Endothelial cell of umbilical vein (primary cell): ENCODE results near the gene FNDC3A. TPM values are rescaled to one million over a fixed set of nuclear protein-coding genes. Genes with fewer than 3 reads are reported as not detected.

ENCODE experiments used
- BruUV-seq: library from RNA; stranded (reverse); fragments of 400-500 nt; replicated peaks from 2 replicates; lab custom pipeline; 2021; lab: Mats Ljungman, UMichigan
- CTCF ChIA-PET: fragments of 300-600, 350-600 bp; sonication (Branson Sonifier 250); formaldehyde crosslinking; loops from one replicate; lab custom pipeline; 2021; ENCODE audit warnings: antibody characterized with exemption, inconsistent platforms; lab: Charles Lee
- POLR2A ChIA-PET: fragments of 300-600, 350-600 bp; sonication (Branson Sonifier 250); formaldehyde crosslinking; loops from one replicate; lab custom pipeline; 2021; ENCODE audit warnings: antibody characterized with exemption, inconsistent platforms; lab: Charles Lee
- DNase-seq: peaks from one replicate; pipeline ENCODE4 v3.0.0-alpha.2; 2011; ENCODE audit warnings: low read depth, low spot score
- FAIRE-seq: peaks from 2 replicates; lab custom pipeline; 2011; peaks lifted over from hg19 to GRCh38; lab: Jason Lieb, UNC
- H2AFZ ChIP-seq: 2 replicates; pipeline ENCODE4 v1.6.0; 2012; ENCODE audit warnings: low read depth, low read length, control low read depth, inconsistent platforms
- H3K27ac ChIP-seq: 2 replicates; pipeline ENCODE4 v1.5.1; 2011; ENCODE audit warnings: low read depth, mild to moderate bottlenecking, control low read depth, low read length, moderate library complexity; ENCODE audit not compliant: insufficient read depth
- H3K27me3 ChIP-seq, 2 experiments: 2 replicates each; pipeline versions ENCODE4 v1.6.0 to v1.6.1; 2011; ENCODE audit warnings: low read length in 2 of 2, mixed read lengths in 1 of 2; ENCODE audit not compliant: control insufficient read depth in 2 of 2, insufficient read depth in 2 of 2
- H3K36me3 ChIP-seq, 2 experiments: 2 replicates in 1 of 2; 3 replicates in 1 of 2; pipeline ENCODE4 v1.5.1; 2011; ENCODE audit warnings: low read length in 2 of 2, mild to moderate bottlenecking in 1 of 2, moderate library complexity in 1 of 2; ENCODE audit not compliant: control insufficient read depth in 2 of 2, insufficient read depth in 2 of 2; ENCODE audit errors: extremely low read depth in 1 of 2
- H3K4me1 ChIP-seq: 3 replicates; pipeline ENCODE4 v1.5.1; 2011; ENCODE audit warnings: mild to moderate bottlenecking, low read length; ENCODE audit not compliant: control insufficient read depth, insufficient read depth; ENCODE audit errors: extremely low read depth
- H3K4me2 ChIP-seq: 2 replicates; pipeline ENCODE4 v1.6.1; 2011; ENCODE audit warnings: low read length, control low read depth, mixed read lengths; ENCODE audit not compliant: insufficient read depth
- H3K4me3 ChIP-seq, 3 experiments: fragments of 200-600 bp in 1 of 3; sonication (generic), shearing (Covaris generic) in 1 of 3; replicated peaks in 1 of 3; 2 replicates each; pipeline ENCODE4 v1.5.1; 2011 to 2016; ENCODE audit warnings: control low read depth in 3 of 3, low read length in 3 of 3, mild to moderate bottlenecking in 2 of 3, inconsistent platforms in 1 of 3, low read depth in 1 of 3, moderate library complexity in 1 of 3; ENCODE audit not compliant: insufficient read depth in 1 of 3
- H3K79me2 ChIP-seq: 2 replicates; pipeline ENCODE4 v1.6.0; 2012; ENCODE audit warnings: low read length, inconsistent platforms; ENCODE audit not compliant: control insufficient read depth, insufficient read depth
- H3K9ac ChIP-seq: replicated peaks from 2 replicates; pipeline ENCODE3; 2011; ENCODE audit warnings: low read length, control low read depth; ENCODE audit not compliant: insufficient read depth; ENCODE audit errors: extremely low read depth
- H3K9me1 ChIP-seq: replicated peaks from 3 replicates; pipeline ENCODE4 v1.6.0; 2011; ENCODE audit warnings: mild to moderate bottlenecking, low read length; ENCODE audit not compliant: control insufficient read depth, insufficient read depth; ENCODE audit errors: extremely low read depth
- H3K9me3 ChIP-seq: replicated peaks from 2 replicates; pipeline ENCODE4 v1.5.1; 2012; ENCODE audit warnings: low read length, inconsistent platforms; ENCODE audit not compliant: control insufficient read depth, insufficient read depth
- H4K20me1 ChIP-seq: replicated peaks from 2 replicates; pipeline ENCODE3; 2011; ENCODE audit warnings: mild to moderate bottlenecking, low read length; ENCODE audit not compliant: control insufficient read depth, insufficient read depth; ENCODE audit errors: extremely low read depth
- EZH2 ChIP-seq: IDR thresholded peaks from 2 replicates; pipeline ENCODE4 v1.6.1; 2012; ENCODE audit warnings: borderline replicate concordance, low read depth, mild to moderate bottlenecking, moderate library complexity, low read length, inconsistent platforms; ENCODE audit not compliant: severe bottlenecking
- FOS ChIP-seq: IDR thresholded peaks from 2 replicates; pipeline ENCODE4 v1.6.1; 2011; ENCODE audit warnings: mild to moderate bottlenecking, low read length, moderate library complexity, borderline replicate concordance; ENCODE audit not compliant: insufficient read depth
- GATA2 ChIP-seq: IDR thresholded peaks from 2 replicates; pipeline ENCODE4 v1.7.0; 2011; ENCODE audit warnings: low read depth, mild to moderate bottlenecking, moderate library complexity, mixed read lengths, low read length; ENCODE audit not compliant: insufficient read length, insufficient read depth
- JUN ChIP-seq: IDR thresholded peaks from 2 replicates; pipeline ENCODE4 v1.6.1; 2011; ENCODE audit warnings: borderline replicate concordance, low read depth; ENCODE audit not compliant: insufficient read length, insufficient read depth
- MAX ChIP-seq: IDR thresholded peaks from 2 replicates; pipeline ENCODE4 v1.6.1; 2011; ENCODE audit not compliant: insufficient read depth, insufficient read length
- MYC ChIP-seq: IDR thresholded peaks from one replicate; pipeline ENCODE4 v1.6.1; 2011; ENCODE audit warnings: mild to moderate bottlenecking, low read depth, low read length
- POLR2A ChIP-seq: IDR thresholded peaks from 2 replicates; pipeline ENCODE4 v1.6.1; 2012; ENCODE audit warnings: low read depth, mild to moderate bottlenecking, control low read depth, low read length
- POLR2AphosphoS5 ChIP-seq: IDR thresholded peaks from 2 replicates; pipeline ENCODE4 v1.6.1; 2012; ENCODE audit warnings: low read depth, mild to moderate bottlenecking, control low read depth, low read length, moderate library complexity; ENCODE audit not compliant: insufficient read depth
- dilution Hi-C: fragments of 300-500 bp; cut with MboI; formaldehyde crosslinking; loops from one replicate; pipeline ENCODE4 v1.15.0; 2019; ENCODE audit warnings: low sequenced_read_pairs; ENCODE audit not compliant: extremely low pct_ligation_motif_present
- intact Hi-C: fragments of 100-400 bp; cut with micrococcal nuclease; formaldehyde crosslinking; loops from one replicate; pipeline ENCODE4 v1.10.0; 2022
- polyA plus RNA-seq, 4 experiments: library from polyadenylated mRNA; depleted of rRNA in 3 of 4; stranded (reverse) in 3 of 4; unstranded in 1 of 4; fragments of >200 nt; gene quantifications; 2 replicates each; pipeline versions ENCODE4 v1.2.1 to v1.2.3, GENCODE V29; 2011 to 2012; ENCODE audit warnings: missing spikeins in 1 of 4
- total RNA-seq: library from RNA; stranded (reverse); gene quantifications from 2 replicates; pipeline ENCODE4 v1.2.3, GENCODE V29; 2021
- TF ChIP-seq, protein P1 (sequence below), 2 donors: IDR thresholded peaks; 1 replicate in 1 of 2; 2 replicates in 1 of 2; pipeline ENCODE4 v1.5.1; 2011; ENCODE audit warnings: low read length in 2 of 2, mild to moderate bottlenecking in 2 of 2, moderate library complexity in 2 of 2, control low read depth in 1 of 2, inconsistent platforms in 1 of 2, low read depth in 1 of 2; ENCODE audit not compliant: insufficient read depth in 1 of 2; ENCODE audit errors: extremely low read depth in 1 of 2

FNDC3A gene
- total and polyA plus RNA-seq, 2 donors (not counting 3 experiments of a cell fraction or from before 2014, with no cell fraction given): 26.3 to 50.8 TPM

DNA sequence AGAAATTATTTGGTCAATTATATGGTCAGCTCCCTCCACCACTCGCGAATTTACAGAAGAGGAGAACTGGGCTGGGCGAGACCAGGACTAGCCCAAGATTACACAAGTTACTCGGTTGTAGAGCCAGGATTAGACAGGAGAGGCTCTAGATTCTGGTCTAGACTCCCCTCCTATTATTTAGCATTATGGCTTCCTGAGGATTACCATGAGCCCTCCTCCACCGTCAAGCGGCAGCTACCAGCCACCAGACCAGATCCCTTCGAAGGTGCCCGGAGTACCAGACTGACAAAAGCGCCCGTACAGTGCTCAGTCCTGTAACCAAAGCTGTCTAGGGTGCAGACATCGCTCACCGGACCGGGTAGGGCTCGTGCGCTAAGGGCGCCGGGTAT, 243.9 kb downstream of the FNDC3A start:
- peak; percentile 4 for FAIRE-seq
- no peaks in the 10 kb centered on the region for H3K9me3 ChIP-seq

More for the DNA sequence above, 243.9 kb downstream of the FNDC3A start:
- H3K4me2 ChIP-seq: peak overlapping the region; percentile 29
- no peaks in the 10 kb centered on the region for H4K20me1 ChIP-seq
- H3K4me1 ChIP-seq: peaks cover 9% of the 10 kb centered on the region
- ChIA-PET CTCF (interaction anchor here (1.2 to 1.9 kb wide), 2 partner anchors 20 to 120 kb away, joined by 5 to 6 read pairs; no protein-coding TSS in a partner anchor), POLR2A (no interaction called here)
- no TSS peak for BruUV-seq
- peak overlapping the region in 2 of 3 experiments; percentile 9 to 26 for H3K4me3 ChIP-seq
- TF ChIP-seq, protein P1, sequence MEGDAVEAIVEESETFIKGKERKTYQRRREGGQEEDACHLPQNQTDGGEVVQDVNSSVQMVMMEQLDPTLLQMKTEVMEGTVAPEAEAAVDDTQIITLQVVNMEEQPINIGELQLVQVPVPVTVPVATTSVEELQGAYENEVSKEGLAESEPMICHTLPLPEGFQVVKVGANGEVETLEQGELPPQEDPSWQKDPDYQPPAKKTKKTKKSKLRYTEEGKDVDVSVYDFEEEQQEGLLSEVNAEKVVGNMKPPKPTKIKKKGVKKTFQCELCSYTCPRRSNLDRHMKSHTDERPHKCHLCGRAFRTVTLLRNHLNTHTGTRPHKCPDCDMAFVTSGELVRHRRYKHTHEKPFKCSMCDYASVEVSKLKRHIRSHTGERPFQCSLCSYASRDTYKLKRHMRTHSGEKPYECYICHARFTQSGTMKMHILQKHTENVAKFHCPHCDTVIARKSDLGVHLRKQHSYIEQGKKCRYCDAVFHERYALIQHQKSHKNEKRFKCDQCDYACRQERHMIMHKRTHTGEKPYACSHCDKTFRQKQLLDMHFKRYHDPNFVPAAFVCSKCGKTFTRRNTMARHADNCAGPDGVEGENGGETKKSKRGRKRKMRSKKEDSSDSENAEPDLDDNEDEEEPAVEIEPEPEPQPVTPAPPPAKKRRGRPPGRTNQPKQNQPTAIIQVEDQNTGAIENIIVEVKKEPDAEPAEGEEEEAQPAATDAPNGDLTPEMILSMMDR (IDR thresholded peaks at IDR 0.05; ENCODE audit: extremely low read depth in 1 of 2, insufficient read depth in 1 of 2, low read depth in 1 of 2, low read length in 2 of 2): no peak
- TF ChIP-seq MYC: no peak
- TF ChIP-seq JUN: no peak
- no peak for TF ChIP-seq GATA2
- no peak for TF ChIP-seq POLR2A
- no peak for TF ChIP-seq MAX
- no peak for TF ChIP-seq FOS
- TF ChIP-seq POLR2AphosphoS5: no peak
- no peak for TF ChIP-seq EZH2
- intact Hi-C loops (no loop called here), dilution Hi-C loops (no loop called here)
- H3K9ac ChIP-seq: no peak overlapping the region
- H3K79me2 ChIP-seq: no peaks in the 10 kb centered on the region
- H2AFZ ChIP-seq: peak overlapping the region; percentile 71
- no peaks in the 10 kb centered on the region for H3K36me3 ChIP-seq
- no peaks in the 10 kb centered on the region for H3K9me1 ChIP-seq
- peaks cover 69 to 74% of the 10 kb centered on the region in 2 experiments for H3K27me3 ChIP-seq
- peak; percentile 15 for DNase-seq
- H3K27ac ChIP-seq: no peak overlapping the region
